ENCODE data around the gene ST6GALNAC5.
A peak's percentile ranks its signal among the peaks of the same experiment; 100 is the strongest.
"Not testable (repeated sequence)": the region's sequence is repeated elsewhere in the genome, so short reads cannot be mapped to it uniquely, and the experiment has no call there.

ST6GALNAC5 gene

DNA sequence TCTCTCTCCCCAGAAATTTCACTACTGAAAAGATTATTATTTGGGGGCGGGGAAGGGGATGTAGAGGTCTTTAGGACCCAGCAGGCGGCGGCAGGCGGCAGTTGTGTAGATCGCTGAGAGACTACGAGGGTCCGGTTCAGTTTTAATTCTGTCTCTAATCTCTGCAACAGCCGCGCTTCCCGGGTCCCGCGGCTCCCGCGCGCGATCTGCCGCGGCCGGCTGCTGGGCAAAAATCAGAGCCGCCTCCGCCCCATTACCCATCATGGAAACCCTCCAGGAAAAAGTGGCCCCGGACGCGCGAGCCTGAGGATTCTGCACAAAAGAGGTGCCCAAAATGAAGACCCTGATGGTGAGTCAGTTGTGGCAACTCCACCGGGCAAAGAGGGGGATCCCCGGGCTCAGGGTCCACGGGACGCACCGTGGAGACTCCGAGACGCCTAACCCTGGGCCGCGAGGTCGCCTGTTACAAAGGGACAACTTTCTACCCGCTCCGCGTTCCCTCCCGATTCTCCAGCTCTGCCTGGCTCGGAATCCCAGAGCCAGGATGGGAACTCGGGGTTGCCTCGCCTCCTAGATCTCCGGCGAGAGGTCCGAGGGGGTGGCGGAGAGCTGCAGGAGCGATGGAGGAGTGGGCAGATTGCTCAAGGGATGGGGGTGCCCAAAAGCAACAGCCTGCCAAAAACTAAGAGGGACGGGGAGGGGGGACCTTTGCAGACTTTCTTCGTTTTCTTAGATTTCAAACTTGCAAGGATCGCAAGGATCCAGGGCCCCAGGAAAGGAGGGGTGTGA lies at the start of gene ST6GALNAC5:
Gene ST6GALNAC5 (plus strand): TSS at position 139 of the 789 bp plus-strand sequence.
- no peak for TF ChIP-seq ZFX (IDR thresholded peaks at IDR 0.05; ENCODE audit: borderline replicate concordance)
- TF ChIP-seq, protein P1, sequence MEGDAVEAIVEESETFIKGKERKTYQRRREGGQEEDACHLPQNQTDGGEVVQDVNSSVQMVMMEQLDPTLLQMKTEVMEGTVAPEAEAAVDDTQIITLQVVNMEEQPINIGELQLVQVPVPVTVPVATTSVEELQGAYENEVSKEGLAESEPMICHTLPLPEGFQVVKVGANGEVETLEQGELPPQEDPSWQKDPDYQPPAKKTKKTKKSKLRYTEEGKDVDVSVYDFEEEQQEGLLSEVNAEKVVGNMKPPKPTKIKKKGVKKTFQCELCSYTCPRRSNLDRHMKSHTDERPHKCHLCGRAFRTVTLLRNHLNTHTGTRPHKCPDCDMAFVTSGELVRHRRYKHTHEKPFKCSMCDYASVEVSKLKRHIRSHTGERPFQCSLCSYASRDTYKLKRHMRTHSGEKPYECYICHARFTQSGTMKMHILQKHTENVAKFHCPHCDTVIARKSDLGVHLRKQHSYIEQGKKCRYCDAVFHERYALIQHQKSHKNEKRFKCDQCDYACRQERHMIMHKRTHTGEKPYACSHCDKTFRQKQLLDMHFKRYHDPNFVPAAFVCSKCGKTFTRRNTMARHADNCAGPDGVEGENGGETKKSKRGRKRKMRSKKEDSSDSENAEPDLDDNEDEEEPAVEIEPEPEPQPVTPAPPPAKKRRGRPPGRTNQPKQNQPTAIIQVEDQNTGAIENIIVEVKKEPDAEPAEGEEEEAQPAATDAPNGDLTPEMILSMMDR (IDR thresholded peaks at IDR 0.05), result no peak
- H3K27ac ChIP-seq, result peak within 1 kb of the TSS; percentile 54

DNA sequence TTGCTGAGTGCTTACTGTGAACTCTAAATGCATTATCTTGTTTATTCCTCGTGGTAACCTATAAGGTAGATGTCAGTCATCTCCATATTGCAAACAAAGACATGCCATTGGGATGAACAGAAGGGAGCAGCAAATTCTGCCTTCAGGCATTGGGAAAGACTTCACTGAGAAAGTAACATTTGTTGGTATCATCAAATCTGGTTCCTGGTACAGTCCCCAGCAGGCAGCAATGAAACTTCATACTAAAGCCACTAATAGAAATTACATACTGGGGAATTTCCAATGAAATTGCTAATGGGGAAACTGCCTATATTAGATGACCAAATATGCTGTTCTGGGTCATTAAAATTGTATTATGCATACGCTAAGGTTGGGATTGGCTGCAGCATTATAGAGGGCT lies 47.3 kb upstream of the ST6GALNAC5 start:
- TF ChIP-seq ZFX (IDR thresholded peaks at IDR 0.05; ENCODE audit: borderline replicate concordance), result no peak
- TF ChIP-seq, protein P1 (IDR thresholded peaks at IDR 0.05), result no peak
- peak overlapping the region; percentile 30 for H3K27ac ChIP-seq

DNA sequence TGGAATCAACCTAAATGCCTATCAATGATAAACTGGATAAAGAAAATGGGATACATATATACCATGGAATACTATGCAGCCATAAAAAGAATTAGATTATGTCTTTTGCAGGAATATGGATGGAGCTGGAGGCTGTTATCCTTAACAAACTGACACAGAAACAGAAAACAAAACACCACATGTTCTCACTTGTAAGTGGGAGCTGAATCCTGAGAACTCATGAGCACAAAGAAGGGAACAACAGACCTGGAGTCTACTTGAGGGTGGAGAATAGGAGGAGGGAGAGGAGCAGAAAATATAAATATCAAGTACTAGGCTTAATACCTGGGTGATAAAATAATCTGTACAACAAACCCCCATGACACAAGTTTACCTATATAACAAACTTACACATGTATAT lies 44.3 kb upstream of the ST6GALNAC5 start:
- H3K27ac ChIP-seq, result not testable (repeated sequence)

DNA sequence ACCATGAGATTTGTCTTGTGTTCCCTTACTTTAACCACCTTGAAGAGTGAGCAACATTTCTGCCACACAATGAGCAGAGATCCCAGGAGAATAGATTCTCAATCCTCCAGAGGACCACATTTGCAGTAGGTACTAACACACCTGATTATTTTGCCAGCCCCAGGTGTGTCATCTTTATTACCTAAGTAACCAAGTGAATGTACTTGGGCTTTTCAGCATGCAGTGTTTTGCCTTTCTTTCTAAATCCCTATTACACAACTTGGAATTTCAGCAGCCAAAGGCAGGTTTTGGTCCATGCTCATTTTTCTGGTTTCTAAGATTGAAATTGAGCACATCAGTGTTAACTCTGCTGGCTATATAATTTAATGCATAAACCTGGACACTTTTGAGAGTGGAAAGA lies 43.2 kb upstream of the ST6GALNAC5 start:
- H3K27ac ChIP-seq, result no peak overlapping the region
- TF ChIP-seq ZFX (IDR thresholded peaks at IDR 0.05; ENCODE audit: borderline replicate concordance), result no peak
- TF ChIP-seq, protein P1 (IDR thresholded peaks at IDR 0.05), result no peak

DNA sequence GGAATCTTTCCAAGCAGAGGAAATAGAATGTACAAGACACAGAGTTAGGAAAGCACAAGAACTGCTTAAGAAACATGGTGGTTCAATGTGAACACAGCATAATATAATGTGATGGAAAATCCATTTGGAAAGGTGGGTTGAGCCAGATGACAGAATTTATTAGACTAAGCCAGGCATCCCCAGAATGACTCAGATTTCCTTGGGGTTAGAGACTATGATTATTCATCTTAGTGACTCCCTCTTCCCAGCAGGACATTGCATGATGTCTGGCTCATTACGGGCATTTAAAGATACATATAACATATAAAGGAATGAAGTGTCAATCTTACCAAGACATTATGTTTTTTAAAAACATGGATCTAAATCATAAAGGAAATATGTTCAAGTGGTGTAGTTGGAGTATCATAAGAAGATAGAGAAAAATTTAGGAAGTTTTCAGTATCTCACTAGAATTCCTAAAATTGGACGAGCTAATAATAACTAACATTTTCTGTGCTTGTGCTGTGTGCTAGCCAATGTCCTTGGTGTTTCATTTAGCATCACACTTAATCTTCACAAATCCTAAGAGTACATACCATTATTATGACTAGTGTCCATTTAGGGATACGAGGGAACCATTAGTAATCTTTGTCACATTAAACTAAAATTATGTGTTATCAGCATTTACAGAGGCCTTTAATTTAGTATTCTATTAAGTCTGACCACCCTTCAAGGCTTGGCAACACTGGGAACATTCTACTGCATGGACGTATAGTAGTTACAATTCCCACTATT lies 41.0 kb upstream of the ST6GALNAC5 start:
- TF ChIP-seq, protein P1 (IDR thresholded peaks at IDR 0.05), result no peak
- no peak for TF ChIP-seq ZFX (IDR thresholded peaks at IDR 0.05; ENCODE audit: borderline replicate concordance)
- no peak overlapping the region for H3K27ac ChIP-seq

DNA sequence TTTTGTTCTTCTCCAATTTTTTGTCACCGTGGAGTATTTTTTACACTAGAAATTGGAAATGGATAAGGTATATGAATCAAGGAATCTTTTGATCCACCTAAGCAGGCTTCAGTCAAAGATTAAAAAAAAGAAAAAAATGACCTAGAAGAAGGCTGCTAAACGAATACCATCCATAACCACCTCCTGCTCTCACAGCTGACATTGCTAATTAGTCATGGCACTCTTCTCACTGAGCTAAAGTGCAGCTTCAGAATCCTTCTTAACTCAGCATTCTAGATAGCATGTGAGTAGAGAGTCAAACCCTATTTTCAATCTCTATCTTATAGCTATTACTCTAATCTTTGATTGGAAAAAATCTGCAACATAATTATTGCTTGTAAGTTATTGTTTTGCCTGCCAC lies 40.2 kb upstream of the ST6GALNAC5 start:
- no peak for TF ChIP-seq ZFX (IDR thresholded peaks at IDR 0.05; ENCODE audit: borderline replicate concordance)
- TF ChIP-seq, protein P1 (IDR thresholded peaks at IDR 0.05), result no peak
- no peak overlapping the region for H3K27ac ChIP-seq

DNA sequence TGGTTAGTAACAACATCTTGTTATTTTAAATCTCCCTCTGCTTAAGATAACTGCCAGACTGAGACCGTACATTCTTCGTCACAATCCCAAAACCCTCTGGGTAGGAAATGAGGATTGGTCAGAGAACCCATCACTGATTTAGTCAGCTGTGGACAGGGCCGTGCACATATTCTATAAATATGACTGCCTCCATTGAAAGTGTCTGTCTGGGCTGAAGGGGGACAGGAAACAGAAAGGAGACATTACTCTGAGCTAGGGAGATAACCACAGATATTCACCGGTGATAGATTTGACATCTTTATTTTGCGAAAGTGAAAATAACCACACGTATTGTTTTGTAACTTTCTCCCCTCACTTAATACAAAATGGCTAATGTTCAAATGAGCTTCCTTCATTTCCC lies 36.9 kb upstream of the ST6GALNAC5 start:
- TF ChIP-seq ZFX (IDR thresholded peaks at IDR 0.05; ENCODE audit: borderline replicate concordance), result no peak
- TF ChIP-seq, protein P1 (IDR thresholded peaks at IDR 0.05), result no peak
- no peak overlapping the region for H3K27ac ChIP-seq
